Neural progenitor cell (in vitro differentiated cells): ENCODE results near the gene THAP12. TPM values are rescaled to one million over a fixed set of nuclear protein-coding genes. Genes with fewer than 3 reads are reported as not detected.

ENCODE experiments used
- DNase-seq: peaks from one replicate; pipeline ENCODE4 v3.0.0-alpha.2; 2016; ENCODE audit warnings: low spot score
- H2AFZ ChIP-seq: fragments of 200-600 bp; sonication (generic); replicated peaks from 2 replicates; pipeline ENCODE4 v1.6.1; 2016; ENCODE audit warnings: antibody characterized with exemption
- H3F3A ChIP-seq: fragments of 200-600 bp; sonication (generic); 2 replicates; pipeline ENCODE4 v1.6.1; 2016; ENCODE audit warnings: antibody characterized with exemption, low read depth
- H3K27ac ChIP-seq: fragments of 200-600 bp; sonication (generic); 2 replicates; pipeline ENCODE4 v1.5.1; 2016; ENCODE audit warnings: mild to moderate bottlenecking
- H3K27me3 ChIP-seq: fragments of 200-600 bp; sonication (generic); 2 replicates; pipeline ENCODE4 v1.6.1; 2016; ENCODE audit warnings: mild to moderate bottlenecking, moderate library complexity
- H3K36me3 ChIP-seq: fragments of 200-600 bp; sonication (generic); 2 replicates; pipeline ENCODE4 v1.5.1; 2016
- H3K4me1 ChIP-seq: fragments of 200-600 bp; sonication (generic); 2 replicates; pipeline ENCODE4 v1.6.1; 2016; ENCODE audit warnings: mixed run types
- H3K4me2 ChIP-seq: fragments of 200-600 bp; sonication (generic); 2 replicates; pipeline ENCODE4 v1.6.1; 2016
- H3K4me3 ChIP-seq: fragments of 200-600 bp; sonication (generic); 2 replicates; pipeline ENCODE4 v1.5.1; 2016
- H3K79me2 ChIP-seq: fragments of 200-600 bp; sonication (generic); 2 replicates; pipeline ENCODE4 v1.6.1; 2016; ENCODE audit warnings: low read depth
- H3K9ac ChIP-seq: fragments of 200-600 bp; sonication (generic); 2 replicates; pipeline ENCODE4 v1.6.1; 2016
- H3K9me3 ChIP-seq: fragments of 200-600 bp; sonication (generic); 2 replicates; pipeline ENCODE4 v1.5.1; 2016; ENCODE audit warnings: low read depth
- H4K20me1 ChIP-seq: fragments of 200-600 bp; sonication (generic); 2 replicates; pipeline ENCODE4 v1.6.1; 2016; ENCODE audit warnings: low read depth
- H3K27ac Mint-ChIP-seq: 3 replicates; pipeline ENCODE4 v1.8.0; 2021; ENCODE audit warnings: mixed read lengths
- H3K27me3 Mint-ChIP-seq: 2 replicates; pipeline ENCODE4 v1.8.0; 2022; ENCODE audit warnings: low read depth, mild to moderate bottlenecking, inconsistent platforms, moderate library complexity, mixed read lengths; ENCODE audit not compliant: insufficient read depth
- H3K36me3 Mint-ChIP-seq: 3 replicates; pipeline ENCODE4 v1.8.0; 2021; ENCODE audit warnings: mixed read lengths
- H3K4me1 Mint-ChIP-seq: 3 replicates; pipeline ENCODE4 v1.8.0; 2021; ENCODE audit warnings: mixed read lengths
- H3K4me3 Mint-ChIP-seq: 3 replicates; pipeline ENCODE4 v1.8.0; 2021; ENCODE audit warnings: mild to moderate bottlenecking, moderate library complexity, mixed read lengths
- H3K9me3 Mint-ChIP-seq: 3 replicates; pipeline ENCODE4 v1.8.0; 2020; ENCODE audit warnings: mixed read lengths
- CTCF ChIP-seq: fragments of 200-600 bp; sonication (generic); IDR thresholded peaks from 2 replicates; pipeline ENCODE4 v1.5.1; 2017; ENCODE audit warnings: antibody characterized with exemption, mild to moderate bottlenecking
- EZH2 ChIP-seq: fragments of 200-600 bp; sonication (generic); IDR thresholded peaks from 2 replicates; pipeline ENCODE4 v1.6.1; 2017; ENCODE audit warnings: antibody characterized with exemption, mild to moderate bottlenecking, moderate library complexity
- EZH2phosphoT487 ChIP-seq: fragments of 200-600 bp; sonication (generic); IDR thresholded peaks from 2 replicates; pipeline ENCODE4 v1.6.1; 2017; ENCODE audit warnings: antibody characterized with exemption
- total RNA-seq: library from RNA; depleted of rRNA; stranded (reverse); fragments of >200 nt; gene quantifications from 2 replicates; pipeline ENCODE4 v1.2.3, GENCODE V29; 2015; ENCODE audit warnings: low replicate concordance

The THAP12 gene
- total RNA-seq, 1 donor from 2014 or later, result 112 TPM

- peaks cover 9% of the 10 kb centered on the region for H3K27me3 ChIP-seq
- H3K27me3 Mint-ChIP-seq, result peaks cover 14% of the 10 kb centered on the region
- H3K9ac ChIP-seq, result no peak overlapping the region
- H3K4me3 Mint-ChIP-seq, result no peak overlapping the region
- no peaks in the 10 kb centered on the region for H3F3A ChIP-seq
- H3K4me3 ChIP-seq, result no peak overlapping the region
- no peaks in the 10 kb centered on the region for H3K36me3 ChIP-seq
- no peaks in the 10 kb centered on the region for H3K9me3 Mint-ChIP-seq
- H3K27ac Mint-ChIP-seq, result no peak overlapping the region
- no peak overlapping the region for H3K27ac ChIP-seq
- no peaks in the 10 kb centered on the region for H4K20me1 ChIP-seq
- TF ChIP-seq CTCF (no peak), EZH2 (no peak), EZH2phosphoT487 (no peak)
- H3K4me1 ChIP-seq, result peaks cover 15% of the 10 kb centered on the region
- H3K36me3 Mint-ChIP-seq, result no peaks in the 10 kb centered on the region
- peaks cover 19% of the 10 kb centered on the region for H3K4me1 Mint-ChIP-seq
- H2AFZ ChIP-seq, result no peak overlapping the region
- H3K9me3 ChIP-seq, result no peaks in the 10 kb centered on the region
- no peak overlapping the region for H3K4me2 ChIP-seq
- no peak for DNase-seq
- H3K79me2 ChIP-seq, result no peaks in the 10 kb centered on the region
These were observed 69.9 kb downstream of the THAP12 start for GRCh38 chr11:76310832-76311595.

GRCh38 chr11:76307978-76308747 is 72.8 kb downstream of the THAP12 start:
- Histone ChIP-seq H3K36me3 (no peaks in the 10 kb centered on the region), H3K27ac (no peak overlapping the region), H3K79me2 (no peaks in the 10 kb centered on the region), H3F3A (no peaks in the 10 kb centered on the region), H3K4me2 (no peak overlapping the region), H3K27me3 (no peaks in the 10 kb centered on the region), H4K20me1 (no peaks in the 10 kb centered on the region), H3K4me1 (peaks cover 9% of the 10 kb centered on the region), H2AFZ (no peak overlapping the region), H3K9me3 (no peaks in the 10 kb centered on the region), H3K4me3 (no peak overlapping the region), H3K9ac (no peak overlapping the region)
- no peaks in the 10 kb centered on the region for H3K36me3 Mint-ChIP-seq
- H3K27ac Mint-ChIP-seq, result no peak overlapping the region
- H3K9me3 Mint-ChIP-seq, result no peaks in the 10 kb centered on the region
- no peak for TF ChIP-seq EZH2
- no peak for TF ChIP-seq CTCF
- no peak for TF ChIP-seq EZH2phosphoT487
- H3K27me3 Mint-ChIP-seq, result peaks cover 5% of the 10 kb centered on the region
- no peak overlapping the region for H3K4me3 Mint-ChIP-seq
- H3K4me1 Mint-ChIP-seq, result peaks cover 11% of the 10 kb centered on the region
- DNase-seq, result no peak

- Histone ChIP-seq H3K4me1 (peaks cover 9% of the 10 kb centered on the region), H2AFZ (no peak overlapping the region), H3K79me2 (no peaks in the 10 kb centered on the region), H3K4me3 (no peak overlapping the region), H3K9me3 (no peaks in the 10 kb centered on the region), H3K27me3 (no peaks in the 10 kb centered on the region), H4K20me1 (no peaks in the 10 kb centered on the region), H3K36me3 (no peaks in the 10 kb centered on the region), H3K9ac (no peak overlapping the region), H3K4me2 (no peak overlapping the region), H3K27ac (no peak overlapping the region), H3F3A (no peaks in the 10 kb centered on the region)
- no peak for TF ChIP-seq EZH2
- TF ChIP-seq CTCF, result no peak
- no peak for TF ChIP-seq EZH2phosphoT487
- peaks cover 11% of the 10 kb centered on the region for H3K4me1 Mint-ChIP-seq
- no peaks in the 10 kb centered on the region for H3K9me3 Mint-ChIP-seq
- no peak for DNase-seq
- no peaks in the 10 kb centered on the region for H3K36me3 Mint-ChIP-seq
- peaks cover 5% of the 10 kb centered on the region for H3K27me3 Mint-ChIP-seq
- H3K4me3 Mint-ChIP-seq, result no peak overlapping the region
- H3K27ac Mint-ChIP-seq, result no peak overlapping the region
These were observed 73.5 kb downstream of the THAP12 start for GRCh38 chr11:76307396-76307795.
